Memory B cell (primary cell): Measurements from ENCODE around the gene CLEC16A.
"Not testable (repeated sequence)": the region's sequence is repeated elsewhere in the genome, so short reads cannot be mapped to it uniquely, and the experiment has no call there.

Experiments
- ATAC-seq: fragments of 150-1000 bp; cut with Tn5 transposase; 2 replicates; pipeline ENCODE4 v1.10.0; 2021; ENCODE audit warnings: low read depth, mild to moderate bottlenecking, moderate library complexity
- DNase-seq, 2 donors: peaks; one replicate each; pipeline ENCODE4 v3.0.0; 2022; ENCODE audit warnings: low spot score in 2 of 2
- H3K27ac Mint-ChIP-seq: one replicate; pipeline ENCODE4 v1.8.0; 2022; ENCODE audit warnings: mild to moderate bottlenecking, moderate library complexity, mixed read lengths
- H3K27me3 Mint-ChIP-seq: one replicate; pipeline ENCODE4 v1.8.0; 2022; ENCODE audit warnings: mixed read lengths
- H3K36me3 Mint-ChIP-seq: one replicate; pipeline ENCODE4 v1.8.0; 2022; ENCODE audit warnings: mild to moderate bottlenecking, mixed read lengths
- H3K4me1 Mint-ChIP-seq: one replicate; pipeline ENCODE4 v1.8.0; 2022; ENCODE audit warnings: mixed read lengths
- H3K4me3 Mint-ChIP-seq: one replicate; pipeline ENCODE4 v1.8.0; 2022; ENCODE audit warnings: mild to moderate bottlenecking, moderate library complexity, mixed read lengths
- H3K9me3 Mint-ChIP-seq: one replicate; pipeline ENCODE4 v1.8.0; 2022; ENCODE audit warnings: mixed read lengths

CLEC16A gene

GRCh38 chr16:10920726-10921427 lies 23.5 kb upstream of the CLEC16A start:
- Mint-ChIP-seq H3K27me3 (no peaks in the 10 kb centered on the region), H3K9me3 (no peaks in the 10 kb centered on the region), H3K36me3 (peaks cover 45% of the 10 kb centered on the region), H3K27ac (peak overlapping the region; percentile 45), H3K4me1 (peaks cover 19% of the 10 kb centered on the region), H3K4me3 (no peak overlapping the region)
- no peak for DNase-seq
- ATAC-seq: no peak

GRCh38 chr16:10921536-10922327 lies 22.6 kb upstream of the CLEC16A start:
- Mint-ChIP-seq H3K4me1 (peaks cover 16% of the 10 kb centered on the region), H3K9me3 (no peaks in the 10 kb centered on the region), H3K27me3 (no peaks in the 10 kb centered on the region), H3K36me3 (peaks cover 40% of the 10 kb centered on the region), H3K27ac (peak overlapping the region; percentile 45), H3K4me3 (no peak overlapping the region)
- ATAC-seq: no peak
- DNase-seq: no peak

GRCh38 chr16:10922328-10923145 lies 21.8 kb upstream of the CLEC16A start:
- no peak for ATAC-seq
- Mint-ChIP-seq H3K9me3 (no peaks in the 10 kb centered on the region), H3K27me3 (no peaks in the 10 kb centered on the region), H3K4me1 (peaks cover 11% of the 10 kb centered on the region), H3K4me3 (no peak overlapping the region), H3K36me3 (peaks cover 40% of the 10 kb centered on the region), H3K27ac (no peak overlapping the region)
- DNase-seq: no peak

GRCh38 chr16:10923146-10923649 lies 21.2 kb upstream of the CLEC16A start:
- H3K9me3 Mint-ChIP-seq: no peaks in the 10 kb centered on the region
- H3K36me3 Mint-ChIP-seq: peaks cover 39% of the 10 kb centered on the region
- ATAC-seq (no peak), DNase-seq (no peak)
- no peak overlapping the region for H3K27ac Mint-ChIP-seq
- peaks cover 14% of the 10 kb centered on the region for H3K4me1 Mint-ChIP-seq
- H3K27me3 Mint-ChIP-seq: no peaks in the 10 kb centered on the region
- no peak overlapping the region for H3K4me3 Mint-ChIP-seq

- H3K4me3 Mint-ChIP-seq: no peak overlapping the region
- peaks cover 12% of the 10 kb centered on the region for H3K4me1 Mint-ChIP-seq
Observed at GRCh38 chr16:10923650-10924214, 20.6 kb upstream of the CLEC16A start.

GRCh38 chr16:10925285-10925684 lies 19.1 kb upstream of the CLEC16A start:
- Mint-ChIP-seq H3K27ac (peak overlapping the region; percentile 80), H3K36me3 (peaks cover 33% of the 10 kb centered on the region), H3K4me1 (peaks cover 19% of the 10 kb centered on the region)
- H3K4me3 Mint-ChIP-seq, H3K27me3 Mint-ChIP-seq, DNase-seq, H3K9me3 Mint-ChIP-seq, ATAC-seq: not testable (repeated sequence)

More at GRCh38 chr16:10923650-10924214, 20.6 kb upstream of the CLEC16A start:
- H3K27me3 Mint-ChIP-seq: no peaks in the 10 kb centered on the region
- ATAC-seq: no peak
- H3K9me3 Mint-ChIP-seq: no peaks in the 10 kb centered on the region
- no peak for DNase-seq
- H3K36me3 Mint-ChIP-seq: peaks cover 37% of the 10 kb centered on the region
- H3K27ac Mint-ChIP-seq: peak overlapping the region; percentile 8

DNA sequence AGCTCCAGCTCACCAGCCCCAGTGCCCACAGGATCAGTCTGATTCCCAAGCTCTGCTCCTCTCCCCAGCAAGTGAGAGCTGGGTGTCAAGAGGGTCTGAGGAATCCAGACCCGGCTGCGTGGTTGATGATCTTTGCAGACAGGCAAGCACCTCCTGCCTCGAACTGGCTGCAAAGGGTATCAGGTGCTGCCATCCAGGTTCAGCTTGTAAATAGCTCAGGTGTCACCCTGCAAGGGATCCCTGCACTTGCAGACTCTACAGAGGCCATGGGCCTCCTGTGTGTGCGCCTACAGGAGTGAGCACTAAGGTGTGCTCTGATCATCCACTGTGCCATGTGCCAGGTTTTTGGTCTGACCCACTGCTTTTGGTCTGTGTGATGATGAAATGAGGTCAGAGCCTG lies 18.3 kb upstream of the CLEC16A start:
- ATAC-seq: peak; percentile 10
- Mint-ChIP-seq H3K27me3 (no peaks in the 10 kb centered on the region), H3K27ac (peak overlapping the region; percentile 80)

GRCh38 chr16:10926867-10927266 lies 17.5 kb upstream of the CLEC16A start:
- Mint-ChIP-seq H3K27me3 (no peaks in the 10 kb centered on the region), H3K27ac (peak overlapping the region; percentile 65), H3K9me3 (no peaks in the 10 kb centered on the region), H3K4me3 (no peak overlapping the region), H3K36me3 (peaks cover 27% of the 10 kb centered on the region), H3K4me1 (peaks cover 28% of the 10 kb centered on the region)
- DNase-seq (no peak), ATAC-seq (no peak)

More for the DNA sequence above, 18.3 kb upstream of the CLEC16A start:
- Mint-ChIP-seq H3K9me3 (no peaks in the 10 kb centered on the region), H3K4me3 (no peak overlapping the region), H3K4me1 (peaks cover 23% of the 10 kb centered on the region), H3K36me3 (peaks cover 33% of the 10 kb centered on the region)
- no peak for DNase-seq

DNA sequence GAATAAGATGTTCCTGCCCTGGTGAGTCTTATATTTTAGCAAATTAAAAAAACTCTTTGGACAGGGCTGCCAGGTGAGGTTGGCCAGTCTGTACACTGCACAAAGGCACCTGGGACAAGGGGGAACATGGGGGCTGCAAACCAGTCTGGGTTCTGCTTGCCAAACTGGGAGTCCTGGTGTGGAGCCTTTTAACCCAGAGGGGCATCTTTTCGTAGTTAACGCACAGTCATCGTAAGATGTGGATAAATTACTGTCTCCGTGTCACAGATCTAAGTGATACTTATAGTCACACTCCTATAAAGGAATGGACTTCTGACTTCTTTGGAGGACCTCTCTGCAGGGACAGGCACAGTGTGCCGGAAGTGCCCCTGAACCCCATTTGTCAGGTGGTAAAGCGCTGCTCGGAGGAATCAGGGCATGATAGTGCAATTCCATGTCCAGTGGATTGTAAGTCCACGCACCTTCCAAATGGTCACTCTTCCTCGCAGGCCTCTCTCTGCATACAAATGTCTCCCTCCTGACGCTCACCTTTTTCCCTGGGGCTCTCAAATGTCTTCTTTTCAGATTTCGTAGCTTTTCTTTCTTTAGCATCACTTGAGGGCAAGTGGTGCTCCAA lies 16.8 kb upstream of the CLEC16A start:
- H3K4me3 Mint-ChIP-seq: no peak overlapping the region
- H3K4me1 Mint-ChIP-seq: peaks cover 28% of the 10 kb centered on the region

DNA sequence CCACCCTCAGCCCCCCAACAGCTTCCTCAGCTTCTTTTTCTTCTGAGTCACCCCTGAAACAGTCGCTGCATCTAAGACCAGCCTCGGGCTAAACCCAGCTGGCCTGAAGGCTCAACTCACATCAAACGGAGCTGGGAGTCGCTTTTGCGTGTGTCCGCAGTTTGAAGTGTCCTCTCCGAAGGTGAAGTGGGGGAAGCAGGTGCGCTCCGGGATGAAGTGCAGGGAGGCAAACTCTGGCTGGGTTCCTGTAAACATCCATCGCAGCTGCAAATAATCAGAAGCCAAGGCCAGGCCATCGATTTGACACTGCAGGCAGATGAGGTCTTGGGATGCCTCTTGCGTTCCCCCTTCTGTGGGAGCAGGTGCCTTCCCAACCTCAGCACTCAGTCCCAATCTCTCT lies 15.3 kb upstream of the CLEC16A start:
- H3K36me3 Mint-ChIP-seq: peaks cover 17% of the 10 kb centered on the region
- H3K9me3 Mint-ChIP-seq, H3K4me3 Mint-ChIP-seq, DNase-seq, ATAC-seq, H3K27me3 Mint-ChIP-seq: not testable (repeated sequence)
- H3K4me1 Mint-ChIP-seq: peaks cover 29% of the 10 kb centered on the region
- H3K27ac Mint-ChIP-seq: peak overlapping the region; percentile 62

More for the DNA sequence above, 16.8 kb upstream of the CLEC16A start:
- H3K27ac Mint-ChIP-seq: peak overlapping the region; percentile 65
- no peaks in the 10 kb centered on the region for H3K9me3 Mint-ChIP-seq
- no peaks in the 10 kb centered on the region for H3K27me3 Mint-ChIP-seq
- peaks cover 24% of the 10 kb centered on the region for H3K36me3 Mint-ChIP-seq
- DNase-seq (no peak), ATAC-seq (no peak)

DNA sequence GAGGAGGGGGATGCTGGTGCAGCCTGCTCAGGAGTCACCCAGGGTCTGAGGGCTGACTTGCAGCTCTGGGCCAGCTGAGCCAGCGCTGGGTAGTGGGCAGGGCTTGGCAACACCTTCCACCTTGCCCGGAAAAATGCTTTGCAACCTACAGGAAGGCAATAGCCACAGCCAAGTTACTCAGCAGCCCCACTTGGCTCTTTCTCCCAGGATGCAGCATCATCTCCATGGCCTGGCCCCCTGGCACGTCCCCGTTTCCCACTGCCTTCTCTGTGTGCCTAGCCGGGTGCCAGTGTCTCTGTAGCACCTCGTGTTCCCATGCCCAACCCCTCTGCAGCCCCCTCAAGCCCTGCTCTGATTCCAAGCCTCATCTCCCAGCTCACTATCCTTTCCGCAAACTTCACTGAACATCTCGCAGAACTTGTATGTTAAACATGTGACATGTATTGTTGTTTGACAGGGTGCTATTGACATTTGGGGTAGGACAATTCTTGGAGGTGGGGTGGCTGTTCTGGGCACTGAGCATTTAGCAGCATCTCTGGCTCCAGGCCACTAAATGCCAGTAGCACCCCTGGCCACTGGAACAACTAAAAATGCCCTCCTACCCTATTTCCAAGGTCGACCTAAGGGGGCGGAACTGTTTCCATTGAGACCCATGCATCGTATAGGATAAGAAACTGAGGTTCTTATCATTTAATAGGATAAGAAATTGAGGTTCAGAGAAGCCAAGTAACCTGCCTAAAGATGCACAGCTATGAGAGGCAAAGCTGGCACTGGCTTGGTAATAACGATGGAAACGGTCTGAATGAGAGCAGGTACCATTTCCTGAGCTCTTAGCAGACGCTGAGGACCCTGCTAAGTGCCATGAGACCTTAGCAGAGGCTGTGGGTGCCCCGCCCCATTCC lies 14.3 kb upstream of the CLEC16A start:
- no peaks in the 10 kb centered on the region for H3K27me3 Mint-ChIP-seq
- DNase-seq (no peak), ATAC-seq (peak; percentile 10)
- H3K4me1 Mint-ChIP-seq: peaks cover 33% of the 10 kb centered on the region
- H3K27ac Mint-ChIP-seq: no peak overlapping the region
- H3K36me3 Mint-ChIP-seq: peaks cover 10% of the 10 kb centered on the region
- no peaks in the 10 kb centered on the region for H3K9me3 Mint-ChIP-seq
- H3K4me3 Mint-ChIP-seq: no peak overlapping the region

GRCh38 chr16:10930755-10931093 lies 13.6 kb upstream of the CLEC16A start:
- ATAC-seq (peak; percentile 42), DNase-seq (no peak)
- H3K27ac Mint-ChIP-seq: no peak overlapping the region
- no peaks in the 10 kb centered on the region for H3K9me3 Mint-ChIP-seq
- H3K27me3 Mint-ChIP-seq: no peaks in the 10 kb centered on the region
- H3K4me1 Mint-ChIP-seq: peaks cover 36% of the 10 kb centered on the region
- H3K36me3 Mint-ChIP-seq: peaks cover 11% of the 10 kb centered on the region
- no peak overlapping the region for H3K4me3 Mint-ChIP-seq
